ENCODE data around the gene REL. TPM values are rescaled to one million over a fixed set of nuclear protein-coding genes. Genes with fewer than 3 reads are reported as not detected.

Gene REL
- 4.4 TPM for total RNA-seq
- long read RNA-seq, partial matches to known transcripts: 0 of 3 reads
- long read RNA-seq, other reads (novel, unspliced or antisense): 1 of 3 reads

DNA sequence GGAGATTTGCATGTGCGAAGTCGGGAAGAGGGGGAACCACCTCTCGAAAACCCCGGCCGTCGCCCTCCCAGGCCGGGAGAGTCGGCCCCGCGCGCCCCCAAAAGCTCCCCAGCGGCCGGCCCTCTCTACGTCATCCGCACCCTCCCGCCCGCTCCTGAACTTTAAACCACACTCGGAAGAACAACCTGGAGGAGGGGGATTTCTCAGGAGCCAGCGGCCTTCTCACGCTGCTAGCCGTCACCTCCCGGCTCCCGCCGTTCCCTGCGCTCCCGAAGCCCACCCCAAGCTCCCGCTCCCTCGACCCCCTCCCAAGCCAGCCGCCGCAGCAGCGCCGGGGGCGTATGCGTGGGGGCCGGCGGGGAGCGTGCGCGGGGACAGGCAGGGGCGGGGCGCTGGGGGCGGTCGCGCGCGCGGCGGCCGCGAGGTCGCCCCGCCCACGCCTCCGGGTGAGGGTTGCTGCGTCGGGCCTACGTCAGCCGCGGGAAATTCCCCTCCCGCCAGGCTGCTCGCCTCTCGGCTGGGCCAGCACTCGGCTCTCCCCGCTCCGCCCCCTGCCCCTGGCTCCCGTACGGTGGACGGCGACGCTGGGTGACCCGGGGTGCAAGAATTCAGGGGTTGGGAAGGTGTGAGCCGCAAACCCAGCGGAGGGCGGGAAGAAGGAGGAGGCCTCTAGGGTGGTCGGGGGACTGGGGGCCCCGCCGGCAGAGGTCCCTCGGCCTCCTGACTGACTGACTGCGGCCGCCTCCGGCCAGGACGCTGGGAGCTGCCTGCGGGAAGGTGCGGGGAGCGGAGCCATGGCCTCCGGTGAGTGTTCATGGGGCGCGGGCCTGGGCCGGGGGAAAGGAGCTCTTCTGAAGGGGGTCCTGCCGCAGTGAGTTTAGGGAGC, at the start of gene REL:
Gene REL, plus strand, starts transcription at position 528 of the 886 bp plus-strand sequence. Its CDS starts 267 bp downstream, at position 795.
- DNase-seq: peak; percentile 95
- ATAC-seq (ENCODE audit: poor library complexity): peak; percentile 98
- intact Hi-C loops (cut with DNase I): no loop called here

DNA sequence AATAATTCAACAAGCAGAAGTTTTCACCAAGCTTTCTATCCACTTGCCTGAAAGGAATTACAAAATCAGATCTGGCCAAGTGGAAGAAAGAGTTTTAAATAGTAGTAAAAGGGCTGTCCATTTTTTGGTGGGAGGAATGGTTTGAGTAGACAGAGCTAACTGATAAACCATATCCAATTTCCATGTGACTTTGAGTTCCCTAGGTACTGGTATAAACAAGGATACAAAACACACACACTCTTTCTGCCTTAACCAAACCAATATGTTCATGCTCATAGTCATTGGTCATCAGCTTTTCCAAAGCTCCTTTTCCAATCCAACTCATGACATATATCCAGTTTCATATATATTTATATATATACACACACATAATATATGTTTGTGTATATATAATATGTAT, 49.5 kb upstream of the REL start:
- DNase-seq (no peak), ATAC-seq (ENCODE audit: poor library complexity) (no peak)
- intact Hi-C loops (cut with DNase I): no loop called here

- DNase-seq (no peak), ATAC-seq (ENCODE audit: poor library complexity) (no peak)
- intact Hi-C loops (cut with DNase I): no loop called here
Measured at GRCh38 chr2:60832621-60833020, 48.8 kb upstream of the REL start.

GRCh38 chr2:60834270-60834717, 47.1 kb upstream of the REL start:
- intact Hi-C loops (cut with DNase I): no loop called here
- DNase-seq (no peak), ATAC-seq (ENCODE audit: poor library complexity) (no peak)

- no peak for DNase-seq
- no peak for ATAC-seq (ENCODE audit: poor library complexity)
- intact Hi-C loops (cut with DNase I): no loop called here
Measured at GRCh38 chr2:60836491-60836890, 44.9 kb upstream of the REL start.

DNA sequence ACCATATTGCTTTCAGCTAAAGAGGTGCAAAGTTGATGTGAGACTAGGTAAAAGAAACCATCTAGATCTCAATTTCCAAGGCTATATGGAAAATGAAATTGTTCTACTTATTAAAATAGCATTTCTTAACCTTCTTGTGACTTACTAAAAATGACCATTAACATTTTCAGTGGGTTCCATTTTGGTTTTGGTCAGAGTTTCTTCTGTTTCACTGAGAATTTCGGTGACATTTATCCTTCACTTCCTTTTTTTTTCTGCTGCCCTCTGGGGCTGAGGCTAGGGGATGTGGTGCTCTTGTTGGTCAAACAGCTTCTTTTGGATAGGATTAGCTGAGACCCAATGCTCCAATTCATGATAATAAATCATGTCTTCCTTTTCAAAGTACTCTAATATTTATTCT, 44.3 kb upstream of the REL start:
- no peak for DNase-seq
- ATAC-seq (ENCODE audit: poor library complexity): no peak
- intact Hi-C loops (cut with DNase I): no loop called here

DNA sequence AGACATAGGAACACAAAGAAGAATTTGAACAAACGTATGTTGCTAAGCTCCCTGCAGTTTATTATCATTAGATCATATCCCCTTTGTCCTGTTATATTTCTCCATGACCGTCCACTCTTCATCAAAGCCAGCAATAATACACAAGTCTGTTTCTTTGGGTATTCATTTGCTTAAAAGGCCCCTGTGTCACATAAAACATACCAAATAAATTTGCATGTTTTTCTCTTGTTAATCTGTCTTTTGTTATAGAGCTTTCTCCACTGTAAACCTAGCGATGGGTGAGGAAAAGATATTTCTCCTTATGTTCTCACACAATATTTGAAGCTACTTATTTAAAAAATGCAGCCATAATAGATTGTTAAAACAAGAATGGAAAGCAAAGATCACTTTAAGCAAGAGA, 42.9 kb upstream of the REL start:
- ATAC-seq (ENCODE audit: poor library complexity) (no peak), DNase-seq (no peak)
- intact Hi-C loops (cut with DNase I): no loop called here

DNA sequence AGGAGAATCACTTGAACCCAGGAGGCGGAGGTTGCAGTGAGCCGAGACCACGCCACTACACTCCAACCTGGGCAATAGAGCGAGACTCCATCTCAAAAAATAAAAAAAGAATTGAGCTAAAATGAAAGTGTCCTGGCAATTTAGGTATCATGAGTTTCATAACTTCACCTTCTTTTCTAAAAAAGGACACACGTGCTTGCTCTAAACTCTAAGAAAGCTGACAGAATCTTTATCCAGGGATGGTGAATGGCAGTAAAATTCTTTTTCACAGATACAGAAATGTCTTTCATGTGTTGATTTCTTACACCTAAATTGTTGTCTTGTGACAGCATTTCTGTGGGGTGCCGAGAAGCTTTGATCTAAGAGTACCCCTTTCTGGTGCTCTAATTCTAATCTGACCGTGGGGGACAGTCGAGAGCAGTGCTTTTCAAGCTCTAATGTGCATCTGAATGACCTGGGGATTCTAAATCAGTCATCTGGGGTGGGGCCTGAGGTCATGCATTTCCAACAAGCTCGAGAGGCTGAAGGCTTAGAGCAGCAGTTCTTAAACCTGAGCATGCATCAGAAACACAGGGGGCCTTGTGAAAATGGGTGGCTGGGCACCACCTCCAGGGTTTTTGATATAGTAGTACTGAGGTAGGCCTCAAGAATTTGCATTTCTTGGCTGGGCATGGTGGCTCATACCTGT, 42.1 kb upstream of the REL start:
- ATAC-seq (ENCODE audit: poor library complexity) (no peak), DNase-seq (no peak)
- intact Hi-C loops (cut with DNase I): no loop called here

GRCh38 chr2:60840880-60841279, 40.5 kb upstream of the REL start:
- no peak for ATAC-seq (ENCODE audit: poor library complexity)

DNA sequence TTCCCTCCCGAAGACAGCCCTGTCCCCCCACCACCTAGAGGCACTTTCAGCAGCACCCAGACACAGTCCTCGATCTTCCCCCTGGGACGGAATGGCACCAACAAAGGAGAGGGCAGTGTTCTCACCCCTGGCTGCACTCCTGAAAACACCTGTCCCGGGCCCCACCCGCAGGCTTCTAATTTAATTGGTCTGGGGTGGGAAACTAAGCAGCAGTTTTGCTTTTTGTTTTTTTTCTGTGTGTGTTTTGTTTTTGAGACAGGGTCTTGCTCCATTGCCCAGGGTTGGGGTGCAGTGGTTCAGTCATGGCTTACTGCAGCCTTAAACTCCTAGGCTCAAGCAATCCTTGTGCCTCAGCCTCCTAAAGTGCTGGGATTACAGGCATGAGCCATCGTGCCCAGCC, 38.4 kb upstream of the REL start:
- ATAC-seq (ENCODE audit: poor library complexity) (no peak), DNase-seq (no peak)
- intact Hi-C loops (cut with DNase I): no loop called here

More at GRCh38 chr2:60840880-60841279, 40.5 kb upstream of the REL start:
- intact Hi-C loops (cut with DNase I): no loop called here
- DNase-seq: no peak

DNA sequence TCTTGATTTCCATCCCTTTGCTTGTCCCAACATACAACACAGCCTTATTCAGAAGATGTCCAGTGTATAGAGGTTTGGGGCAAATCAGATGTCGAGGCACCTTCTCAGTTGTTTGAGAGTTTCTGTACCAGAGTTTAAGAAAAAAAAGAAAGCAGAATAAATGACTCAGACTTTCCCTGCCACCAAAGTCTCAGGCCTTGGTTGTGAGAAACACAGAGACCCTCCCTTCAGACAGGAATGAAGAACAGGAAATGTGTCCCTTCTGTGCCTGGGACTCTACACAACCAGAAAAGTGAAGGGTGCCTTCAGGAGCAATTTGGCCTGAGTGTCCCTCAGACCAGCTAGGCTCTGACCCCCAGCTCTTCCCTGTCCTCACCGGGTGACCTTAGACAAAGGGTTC, 37.3 kb upstream of the REL start:
- ATAC-seq (ENCODE audit: poor library complexity) (no peak), DNase-seq (no peak)
- intact Hi-C loops (cut with DNase I): no loop called here

DNA sequence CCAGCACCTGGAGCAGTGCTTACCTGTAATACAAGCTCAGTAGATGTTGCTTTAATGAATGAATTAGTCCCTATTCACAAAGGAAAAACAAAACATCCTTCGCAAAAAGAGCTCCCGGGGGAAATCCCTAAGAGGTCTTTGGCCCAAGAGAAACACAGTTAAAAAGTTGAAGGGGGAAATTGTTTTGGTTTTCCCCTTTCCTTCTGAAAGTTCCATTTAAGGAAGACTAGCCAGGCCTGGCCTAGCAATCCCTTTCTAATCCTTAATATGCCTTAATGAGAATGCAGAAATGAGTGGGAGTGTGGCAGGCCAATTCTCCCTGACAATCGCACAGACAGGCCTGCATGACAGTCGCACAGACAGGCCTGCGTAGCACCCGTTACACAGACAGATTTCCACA, 33.5 kb upstream of the REL start:
- DNase-seq: no peak
- ATAC-seq (ENCODE audit: poor library complexity): no peak
- intact Hi-C loops (cut with DNase I): no loop called here

DNA sequence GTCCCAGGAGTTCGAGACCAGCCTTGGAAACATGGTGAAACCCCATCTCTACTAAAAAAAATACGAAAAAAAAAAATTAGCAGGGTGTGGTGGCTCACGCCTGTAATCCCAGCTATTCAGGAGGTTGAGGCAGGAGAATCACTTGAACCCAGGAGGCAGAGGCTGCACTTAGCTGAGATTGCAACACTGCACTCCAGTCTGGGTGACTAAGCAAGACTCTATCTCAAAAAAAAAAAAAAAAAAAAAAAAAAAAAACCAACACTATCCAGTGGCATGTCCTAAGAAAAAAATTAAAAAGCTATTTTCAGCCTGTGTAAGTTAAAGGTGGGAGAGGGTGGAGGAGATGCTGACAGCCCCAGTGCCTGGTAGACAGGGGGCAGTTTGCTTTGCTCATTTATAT, 32.2 kb upstream of the REL start:
- ATAC-seq (ENCODE audit: poor library complexity): no peak
- intact Hi-C loops (cut with DNase I): no loop called here
- DNase-seq: no peak

- ATAC-seq (ENCODE audit: poor library complexity) (peak; percentile 68), DNase-seq (peak; percentile 47)
- intact Hi-C loops (cut with DNase I): no loop called here
Measured at GRCh38 chr2:60852282-60852860, 29.0 kb upstream of the REL start.

DNA sequence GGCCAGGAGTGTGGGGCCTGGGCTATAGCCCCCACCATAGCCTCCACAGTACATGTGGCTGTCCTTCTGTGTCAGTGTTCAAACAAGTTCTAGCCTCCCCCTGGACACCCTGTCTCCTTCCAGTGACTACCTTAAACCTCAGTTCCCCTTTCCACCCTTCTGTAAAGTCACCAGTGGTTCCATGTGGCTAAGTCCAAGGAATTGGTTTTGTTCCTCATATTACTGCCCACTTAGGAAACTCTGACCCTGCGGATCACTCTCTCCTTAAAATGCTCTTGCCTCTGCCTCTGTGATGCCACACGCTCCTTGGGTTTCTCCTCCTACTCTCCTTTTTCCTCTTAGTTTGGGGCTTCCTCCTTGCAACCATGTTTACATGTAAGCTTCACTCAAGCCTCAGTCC, 27.8 kb upstream of the REL start:
- intact Hi-C loops (cut with DNase I): no loop called here
- no peak for DNase-seq
- ATAC-seq (ENCODE audit: poor library complexity): no peak

DNA sequence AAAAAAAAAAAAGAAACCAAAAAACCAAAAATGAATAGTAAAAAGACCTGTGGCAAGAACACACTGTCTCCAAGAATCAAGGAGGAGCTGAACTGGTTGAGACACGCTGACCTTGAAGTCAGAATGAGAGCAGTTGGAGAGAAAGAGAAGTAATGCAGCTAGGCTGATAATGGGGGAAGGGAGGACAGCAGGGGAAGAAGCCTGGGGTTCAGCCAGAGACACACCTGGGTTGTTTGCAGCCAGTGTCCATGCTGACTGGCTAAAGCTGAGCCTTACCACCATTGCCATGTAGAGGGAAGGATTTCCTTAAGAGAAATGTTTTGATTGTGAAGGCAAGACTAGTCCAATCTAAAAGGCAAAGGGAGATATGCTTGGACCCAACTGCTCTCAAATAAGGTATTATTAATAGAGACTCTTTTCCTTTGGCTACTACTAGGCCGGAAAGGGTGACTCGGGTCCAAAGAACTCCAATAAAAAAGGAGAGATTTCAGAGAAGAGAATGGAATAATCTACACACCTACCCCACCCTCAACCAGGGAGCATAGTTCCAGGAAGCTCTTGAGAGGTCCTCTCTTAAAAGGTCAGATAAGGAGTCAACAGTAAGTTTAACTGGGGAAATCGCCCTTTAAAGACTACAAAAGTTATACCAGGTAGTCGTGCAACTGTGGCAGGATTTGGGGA, 25.2 kb upstream of the REL start:
- DNase-seq (no peak), ATAC-seq (ENCODE audit: poor library complexity) (no peak)
- intact Hi-C loops (cut with DNase I): no loop called here

GRCh38 chr2:60857056-60857455, 24.3 kb upstream of the REL start:
- DNase-seq (no peak), ATAC-seq (ENCODE audit: poor library complexity) (peak; percentile 34)
- intact Hi-C loops (cut with DNase I): no loop called here

- ATAC-seq (ENCODE audit: poor library complexity) (no peak), DNase-seq (no peak)
- intact Hi-C loops (cut with DNase I): no loop called here
Measured at GRCh38 chr2:60858897-60859311, 22.5 kb upstream of the REL start.

DNA sequence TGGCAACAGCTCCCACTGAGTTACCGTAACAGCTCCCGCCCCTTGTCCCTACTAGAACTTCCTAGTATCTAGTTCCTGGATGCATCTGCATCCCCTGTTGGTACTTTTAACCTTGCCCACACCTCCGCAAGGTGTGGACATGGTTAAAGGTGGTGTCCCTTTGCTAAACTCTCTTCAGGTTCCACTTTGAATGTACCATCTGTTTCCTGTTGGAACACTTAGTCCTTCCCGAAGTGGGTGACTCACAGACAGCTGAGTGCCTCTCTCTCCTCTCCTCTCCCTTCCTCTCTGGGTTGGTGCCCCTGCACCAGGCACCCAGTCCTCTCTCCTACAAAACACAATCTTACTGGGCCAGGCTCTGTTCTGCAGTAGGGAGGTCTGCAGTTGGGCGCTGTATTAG, 19.6 kb upstream of the REL start:
- ATAC-seq (ENCODE audit: poor library complexity) (no peak), DNase-seq (no peak)
- intact Hi-C loops (cut with DNase I): no loop called here
